HCT116 (cell line): ENCODE data around the gene HDLBP. TPM values are rescaled to one million over a fixed set of nuclear protein-coding genes. Genes with fewer than 3 reads are reported as not detected.

Source experiments
- ATAC-seq: fragments of 200-7000 bp; cut with Tn5 transposase; 2 replicates; pipeline ENCODE4 v1.9.1; 2020; ENCODE audit warnings: mild to moderate bottlenecking, moderate library complexity
- BruUV-seq: library from RNA; stranded (reverse); fragments of 400-500 nt; replicated peaks from 2 replicates; lab custom pipeline; 2021; lab: Mats Ljungman, UMichigan
- CTCF ChIA-PET: fragments of 300-600 bp; sonication (Branson Sonifier 250); formaldehyde crosslinking; loops from one replicate; lab custom pipeline; 2021; ENCODE audit warnings: antibody characterized with exemption; lab: Charles Lee
- POLR2A ChIA-PET: fragments of 300-600, 350-600 bp; sonication (Branson Sonifier 250); formaldehyde crosslinking; loops from one replicate; lab custom pipeline; 2021; ENCODE audit warnings: antibody characterized with exemption; lab: Charles Lee
- RAD21 ChIA-PET, 2 experiments: fragments of 300-600 bp; sonication (Branson Sonifier 250); formaldehyde crosslinking; loops; one replicate each; lab custom pipeline; 2023; ENCODE audit warnings: low total read pairs in 2 of 2; ENCODE audit not compliant: uncharacterized antibody in 2 of 2, unreplicated experiment in 2 of 2, low non-redundant PET in 1 of 2; lab: Charles Lee
- DNase-seq: peaks from one replicate; pipeline ENCODE4 v3.0.0-alpha.2; 2010; ENCODE audit warnings: low read depth, low spot score
- H2AFZ ChIP-seq: fragments of 200-600 bp; shearing (Covaris generic), sonication (generic); 2 replicates; pipeline ENCODE4 v1.6.1; 2017; ENCODE audit warnings: low read depth, mixed run types, mixed read lengths, antibody characterized with exemption, low read length; ENCODE audit not compliant: poor library complexity, severe bottlenecking
- H3K27ac ChIP-seq: 2 replicates; pipeline ENCODE4 v1.5.1; 2012; ENCODE audit warnings: low read depth, low read length
- H3K27me3 ChIP-seq: fragments of 200-600 bp; sonication (generic); 2 replicates; pipeline ENCODE4 v1.6.1; 2016; ENCODE audit warnings: mixed run types, low read length, mixed read lengths; ENCODE audit not compliant: insufficient read depth
- H3K36me3 ChIP-seq, 2 experiments: fragments of 200-500 bp in 1 of 2; fragments of 200-600 bp in 1 of 2; sonication (Bioruptor generic) in 1 of 2; sonication (generic) in 1 of 2; 2 replicates each; pipeline versions ENCODE4 v1.5.1 to v1.6.1; 2014 to 2016; ENCODE audit warnings: low read length in 2 of 2, inconsistent platforms in 1 of 2, mixed read lengths in 1 of 2, mixed run types in 1 of 2; ENCODE audit not compliant: insufficient read depth in 2 of 2, control insufficient read depth in 1 of 2
- H3K4me1 ChIP-seq, 2 experiments: fragments of 200-600 bp in 1 of 2; sonication (generic) in 1 of 2; 2 replicates each; pipeline versions ENCODE4 v1.5.1 to v1.6.1; 2012 to 2017; ENCODE audit warnings: low read length in 2 of 2, inconsistent platforms in 1 of 2, mild to moderate bottlenecking in 1 of 2, mixed read lengths in 1 of 2, mixed run types in 1 of 2, moderate library complexity in 1 of 2; ENCODE audit not compliant: insufficient read depth in 2 of 2, control insufficient read depth in 1 of 2
- H3K4me2 ChIP-seq: fragments of 200-600 bp; sonication (generic); 2 replicates; pipeline ENCODE4 v1.6.1; 2017; ENCODE audit warnings: mixed run types, low read length, mixed read lengths
- H3K4me3 ChIP-seq, 2 experiments: fragments of 200-600 bp in 1 of 2; sonication (generic) in 1 of 2; replicated peaks in 1 of 2; 2 replicates each; pipeline ENCODE4 v1.5.1; 2011 to 2016; ENCODE audit warnings: low read length in 2 of 2, control low read depth in 1 of 2, low read depth in 1 of 2, mild to moderate bottlenecking in 1 of 2, mixed read lengths in 1 of 2, mixed run types in 1 of 2
- H3K79me2 ChIP-seq: fragments of 200-600 bp; sonication (generic); 2 replicates; pipeline ENCODE4 v1.6.1; 2017; ENCODE audit warnings: mild to moderate bottlenecking, mixed run types, low read length, moderate library complexity, mixed read lengths; ENCODE audit not compliant: insufficient read depth
- H3K9ac ChIP-seq: fragments of 200-600 bp; sonication (generic); 2 replicates; pipeline ENCODE4 v1.6.1; 2016; ENCODE audit warnings: low read length, mixed read lengths
- H3K9me2 ChIP-seq: fragments of 200-600 bp; sonication (generic), shearing (Covaris generic); 2 replicates; pipeline ENCODE4 v1.6.1; 2017; ENCODE audit warnings: mixed run types, mild to moderate bottlenecking, moderate library complexity; ENCODE audit not compliant: insufficient read depth
- H3K9me3 ChIP-seq, 2 experiments: fragments of 200-500 bp in 1 of 2; fragments of 200-600 bp in 1 of 2; sonication (Bioruptor generic) in 1 of 2; sonication (generic) in 1 of 2; 2 replicates each; pipeline ENCODE4 v1.6.1; 2014 to 2017; ENCODE audit warnings: low read length in 2 of 2, mixed read lengths in 2 of 2, inconsistent platforms in 1 of 2, low read depth in 1 of 2, mild to moderate bottlenecking in 1 of 2, mixed run types in 1 of 2, moderate library complexity in 1 of 2; ENCODE audit not compliant: control insufficient read depth in 1 of 2, insufficient read depth in 1 of 2
- H4K20me1 ChIP-seq: fragments of 200-600 bp; sonication (generic), shearing (Covaris generic); 2 replicates; pipeline ENCODE4 v1.6.1; 2017; ENCODE audit warnings: mixed run types, mild to moderate bottlenecking, moderate library complexity; ENCODE audit not compliant: insufficient read depth
- CEBPB ChIP-seq: IDR thresholded peaks from 2 replicates; pipeline ENCODE4 v1.6.1; 2012; ENCODE audit warnings: low read depth
- CTCF ChIP-seq, 3 experiments: fragments of 200-600 bp in 1 of 3; sonication (generic) in 1 of 3; IDR thresholded peaks in 2 of 3; conservative IDR thresholded peaks in 1 of 3; 2 replicates each; pipeline ENCODE4 v1.5.1; 2012 to 2017; ENCODE audit warnings: low read depth in 2 of 3, low read length in 2 of 3, antibody characterized with exemption in 1 of 3, borderline replicate concordance in 1 of 3, control low read depth in 1 of 3, mild to moderate bottlenecking in 1 of 3, mixed read lengths in 1 of 3, mixed run types in 1 of 3, moderate library complexity in 1 of 3; ENCODE audit not compliant: insufficient read depth in 1 of 3
- EGR1 ChIP-seq: IDR thresholded peaks from 2 replicates; pipeline ENCODE4 v1.6.1; 2012; ENCODE audit warnings: low read depth
- EZH2 ChIP-seq: fragments of 200-600 bp; sonication (generic); IDR thresholded peaks from 2 replicates; pipeline ENCODE4 v1.6.1; 2017; ENCODE audit warnings: antibody characterized with exemption, mixed run types
- EZH2phosphoT487 ChIP-seq: fragments of 200-600 bp; IDR thresholded peaks from 2 replicates; pipeline ENCODE4 v1.6.1; 2018; ENCODE audit warnings: antibody characterized with exemption, borderline replicate concordance
- JUND ChIP-seq: IDR thresholded peaks from 2 replicates; pipeline ENCODE4 v1.6.1; 2012
- MAX ChIP-seq: IDR thresholded peaks from 2 replicates; pipeline ENCODE4 v1.6.1; 2012
- POLR2AphosphoS5 ChIP-seq: IDR thresholded peaks from 2 replicates; pipeline ENCODE4 v1.6.1; 2011; ENCODE audit warnings: mild to moderate bottlenecking, low read depth, low read length, moderate library complexity
- RAD21 ChIP-seq: IDR thresholded peaks from 2 replicates; pipeline ENCODE4 v1.6.1; 2012; ENCODE audit warnings: low read depth, mild to moderate bottlenecking
- REST ChIP-seq: IDR thresholded peaks from 2 replicates; pipeline ENCODE4 v1.6.1; 2012; ENCODE audit warnings: low read depth
- SIN3A ChIP-seq: IDR thresholded peaks from 2 replicates; pipeline ENCODE4 v1.6.1; 2012; ENCODE audit warnings: low read depth
- SP1 ChIP-seq: IDR thresholded peaks from 2 replicates; pipeline ENCODE4 v1.6.1; 2012; ENCODE audit warnings: low read depth
- SRF ChIP-seq: IDR thresholded peaks from 2 replicates; pipeline ENCODE4 v1.6.1; 2012; ENCODE audit warnings: low read depth
- TCF7L2 ChIP-seq: IDR thresholded peaks from 2 replicates; pipeline ENCODE4 v1.7.0; 2011; ENCODE audit warnings: borderline replicate concordance, inconsistent platforms; ENCODE audit not compliant: insufficient read depth, insufficient read length; ENCODE audit errors: extremely low read depth
- ZBTB33 ChIP-seq: IDR thresholded peaks from 2 replicates; pipeline ENCODE4 v1.6.1; 2011; ENCODE audit warnings: mild to moderate bottlenecking, low read length, moderate library complexity; ENCODE audit not compliant: insufficient replicate concordance; ENCODE audit errors: extremely low read depth
- ZFX ChIP-seq: fragments of 450-650 bp; IDR thresholded peaks from 2 replicates; pipeline ENCODE4 v1.6.1; 2017
- ZNF274 ChIP-seq: fragments of 200-500 bp; sonication (Bioruptor generic); IDR thresholded peaks from 2 replicates; pipeline ENCODE4 v1.6.1; 2014; ENCODE audit warnings: mild to moderate bottlenecking, low read depth, low read length, inconsistent platforms
- intact Hi-C: fragments of 100-400 bp; cut with micrococcal nuclease; formaldehyde crosslinking; loops from 2 replicates; pipeline ENCODE4 v1.10.0; 2022
- total RNA-seq: library from RNA; stranded (reverse); gene quantifications from one replicate; pipeline ENCODE4 v1.2.1, GENCODE V29; 2021; ENCODE audit not compliant: unreplicated experiment

Gene HDLBP
- total RNA-seq, 1 experiment from 2014 or later: 462 TPM

GRCh38 chr2:241202268-241202585 is 113.2 kb downstream of the HDLBP start:
- POLR2A ChIA-PET: no interaction called here

More at GRCh38 chr2:241202268-241202585, 113.2 kb downstream of the HDLBP start:
- no peak overlapping the region for H3K4me3 ChIP-seq
- H3K4me1 ChIP-seq: no peaks in the 10 kb centered on the region
- no peak overlapping the region for H2AFZ ChIP-seq
- no peaks in the 10 kb centered on the region for H3K9me3 ChIP-seq
- H3K79me2 ChIP-seq: no peaks in the 10 kb centered on the region
- no peaks in the 10 kb centered on the region for H3K36me3 ChIP-seq
- no peaks in the 10 kb centered on the region for H3K9me2 ChIP-seq
- ATAC-seq (no peak), DNase-seq (no peak)
- TF ChIP-seq EZH2 (no peak), JUND (no peak), TCF7L2 (no peak), MAX (no peak), RAD21 (no peak), ZFX (no peak), REST (no peak), EGR1 (no peak), SP1 (no peak), ZBTB33 (no peak), CEBPB (no peak), ZNF274 (no peak), CTCF (IDR thresholded peaks at IDR 0.05 in 2 of 3, conservative IDR thresholded peaks at IDR 0.05 in 1 of 3; ENCODE audit: borderline replicate concordance in 1 of 3, insufficient read depth in 1 of 3, low read depth in 2 of 3, low read length in 2 of 3) (no peak), SIN3A (no peak), EZH2phosphoT487 (no peak), SRF (no peak), POLR2AphosphoS5 (no peak)
- no TSS peak for BruUV-seq
- RAD21 ChIA-PET: no interaction called here
- H3K9ac ChIP-seq: no peak overlapping the region
- no peak overlapping the region for H3K4me2 ChIP-seq
- H4K20me1 ChIP-seq: no peaks in the 10 kb centered on the region
- CTCF ChIA-PET: no interaction called here
- no peak overlapping the region for H3K27ac ChIP-seq
- H3K27me3 ChIP-seq: no peaks in the 10 kb centered on the region
- intact Hi-C loops: no loop called here
